ENCODE data around the gene TGFB2.

TGFB2 gene

DNA sequence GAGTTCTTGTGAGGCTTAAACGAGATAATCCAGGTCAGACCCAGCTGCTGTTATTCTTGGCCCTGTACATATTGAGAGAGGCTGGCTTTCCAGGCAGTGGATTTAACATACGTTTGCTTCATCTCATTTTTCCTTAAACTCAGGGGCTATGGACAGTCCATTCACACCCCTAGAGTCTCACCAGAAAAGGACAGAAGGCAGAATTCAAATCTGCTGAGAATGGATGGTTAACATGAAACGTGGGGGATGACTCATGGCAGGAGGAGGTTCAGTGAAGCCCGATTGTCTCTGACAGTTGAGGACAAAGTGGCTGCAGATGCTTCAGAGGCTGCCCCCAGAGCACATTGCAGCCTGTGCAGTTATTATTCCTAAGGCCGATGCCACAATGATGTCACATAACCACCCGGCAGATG is 39.5 kb downstream of the TGFB2 start:
- no peak for DNase-seq

DNA sequence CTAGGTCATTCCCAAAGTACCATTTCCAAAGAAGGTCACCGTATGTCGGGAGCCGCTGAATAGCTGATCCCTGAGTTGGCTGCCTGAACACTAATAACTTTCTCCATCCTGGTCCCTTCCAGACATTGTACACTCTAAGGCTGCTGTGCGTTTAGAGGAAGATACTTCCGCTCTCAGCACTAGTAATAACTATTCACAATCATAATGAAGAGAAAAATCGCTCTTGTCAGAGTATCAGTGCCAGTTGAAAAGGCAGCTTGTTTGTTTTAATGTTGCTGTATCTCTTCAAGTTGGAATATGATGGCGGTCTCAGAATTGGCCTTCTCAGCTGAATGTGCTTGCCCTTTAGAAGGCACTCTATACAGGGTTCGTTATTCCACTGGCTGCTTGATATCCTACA is 43.5 kb downstream of the TGFB2 start:
- DNase-seq = no peak

DNA sequence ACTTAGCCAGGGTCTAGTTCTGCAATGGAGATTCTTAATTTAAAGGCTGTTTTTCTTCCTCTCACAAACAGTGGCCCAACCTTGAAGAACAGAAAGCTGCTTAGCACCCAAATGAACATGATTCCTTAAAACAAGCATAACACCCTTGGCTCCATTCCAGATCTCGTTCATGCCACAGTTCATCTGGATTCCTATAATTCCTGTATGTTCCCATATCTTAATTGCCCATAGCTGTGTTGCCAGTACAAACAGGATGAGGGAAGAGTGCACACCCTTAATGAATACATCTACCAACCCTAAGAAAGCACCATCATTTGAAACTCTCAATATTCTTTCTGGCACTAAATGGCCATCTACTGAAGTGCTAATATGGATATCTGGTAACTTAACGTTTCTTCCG is 45.5 kb downstream of the TGFB2 start:
- no peak for DNase-seq

DNA sequence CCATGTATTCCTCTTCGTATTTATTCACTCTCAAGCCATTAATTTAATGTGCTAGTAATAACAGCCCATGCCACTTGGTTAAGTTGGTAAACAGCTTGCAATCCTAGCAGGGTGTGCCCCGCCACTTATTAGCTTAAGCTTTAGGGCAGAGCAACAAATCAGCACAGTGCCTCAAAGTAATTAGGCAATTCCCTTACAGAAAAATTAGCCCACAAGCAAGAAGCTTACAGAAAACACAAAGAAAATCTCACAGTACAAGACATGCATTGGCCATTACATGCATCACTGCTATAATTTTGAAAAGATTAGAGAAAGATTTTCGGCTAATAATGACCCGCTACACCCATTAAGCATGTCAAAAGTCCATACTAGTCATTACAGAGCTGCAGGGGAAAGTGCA is 47.6 kb downstream of the TGFB2 start:
- no peak for DNase-seq

DNA sequence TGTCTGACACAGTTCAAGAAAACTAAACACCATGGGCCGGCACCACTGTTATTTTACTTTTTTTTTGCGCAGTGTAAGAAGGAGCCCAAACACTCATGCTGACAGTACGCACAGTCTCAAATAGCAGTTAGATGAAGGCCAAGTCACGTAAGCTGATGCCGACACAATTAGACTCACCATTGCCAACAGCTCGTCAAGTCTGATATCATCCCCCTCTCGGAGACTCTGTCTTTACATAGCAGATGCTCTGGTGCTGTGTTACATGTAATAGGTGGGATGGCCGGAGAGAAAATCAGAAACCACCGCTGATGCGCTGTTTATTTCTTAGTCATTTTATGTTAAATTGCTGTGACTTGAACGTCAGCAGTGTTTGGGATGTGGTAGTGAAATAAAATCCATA is 49.3 kb downstream of the TGFB2 start:
- DNase-seq = peak in 1 of 56 donors; percentile 14

DNA sequence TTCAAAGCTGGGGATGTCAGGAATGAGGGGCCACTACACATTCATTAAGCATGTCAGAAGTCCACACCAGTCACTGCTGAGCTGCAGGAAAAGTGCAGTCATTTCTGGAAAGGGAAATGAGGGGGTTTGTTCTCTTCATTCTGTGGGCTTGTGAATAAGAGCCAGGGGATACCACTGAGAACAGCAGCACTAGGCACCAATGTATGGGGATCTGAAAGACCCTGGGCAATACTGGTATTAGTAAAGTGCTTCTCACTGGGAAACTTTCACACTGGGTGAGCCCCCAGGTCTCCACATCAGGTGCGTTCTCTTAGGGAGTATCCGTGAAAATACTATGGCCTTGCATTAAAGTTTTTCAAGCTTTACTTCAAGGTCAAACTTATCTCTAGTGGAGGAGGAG is 49.9 kb downstream of the TGFB2 start:
- no peak for DNase-seq

DNA sequence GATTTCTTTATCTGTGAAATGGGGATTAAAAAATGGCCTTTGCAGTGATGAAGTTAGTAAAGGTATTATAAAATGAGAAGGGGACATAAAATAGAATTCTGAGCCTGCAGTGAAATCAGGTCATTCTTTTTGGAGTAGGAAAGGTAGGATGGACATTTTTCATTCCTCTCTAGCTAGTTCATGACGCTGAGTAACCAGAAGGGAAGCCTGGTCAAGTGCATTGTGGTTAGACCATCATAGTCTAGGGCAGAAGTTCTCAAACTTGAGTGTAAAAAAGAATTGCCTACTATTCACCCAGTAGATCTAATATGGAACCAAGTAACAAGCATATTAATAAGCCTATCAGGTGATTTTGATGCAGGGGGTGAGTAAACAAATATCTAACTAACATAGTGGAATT is 50.8 kb downstream of the TGFB2 start:
- DNase-seq = no peak

DNA sequence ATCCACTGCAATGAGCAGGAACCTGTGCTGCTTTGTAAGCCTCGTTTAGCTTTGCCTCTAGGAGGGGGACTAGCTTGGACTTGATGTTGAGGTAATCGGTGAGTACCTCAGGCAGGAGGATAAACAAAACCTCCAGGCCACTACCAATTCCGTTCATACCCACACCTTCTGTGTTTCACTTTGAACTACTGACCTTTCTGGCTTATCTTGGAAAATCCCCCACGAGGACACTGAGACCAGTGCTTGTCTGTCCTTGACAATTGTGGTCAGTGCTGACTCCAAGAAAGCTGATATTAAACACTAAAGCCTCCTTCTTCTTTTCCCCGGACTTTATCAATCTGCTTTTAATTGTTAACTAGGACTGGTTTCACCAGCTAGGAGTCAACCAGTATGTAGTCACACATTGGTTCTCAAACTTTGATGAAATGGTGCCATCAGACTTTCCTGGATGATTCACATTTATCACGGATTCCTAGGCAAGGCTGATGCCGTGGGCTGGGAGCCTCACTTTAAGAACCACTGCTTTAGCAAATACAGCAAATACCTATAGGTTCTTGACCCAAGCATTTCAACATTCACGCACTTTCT is 52.7 kb downstream of the TGFB2 start:
- DNase-seq = no peak

DNA sequence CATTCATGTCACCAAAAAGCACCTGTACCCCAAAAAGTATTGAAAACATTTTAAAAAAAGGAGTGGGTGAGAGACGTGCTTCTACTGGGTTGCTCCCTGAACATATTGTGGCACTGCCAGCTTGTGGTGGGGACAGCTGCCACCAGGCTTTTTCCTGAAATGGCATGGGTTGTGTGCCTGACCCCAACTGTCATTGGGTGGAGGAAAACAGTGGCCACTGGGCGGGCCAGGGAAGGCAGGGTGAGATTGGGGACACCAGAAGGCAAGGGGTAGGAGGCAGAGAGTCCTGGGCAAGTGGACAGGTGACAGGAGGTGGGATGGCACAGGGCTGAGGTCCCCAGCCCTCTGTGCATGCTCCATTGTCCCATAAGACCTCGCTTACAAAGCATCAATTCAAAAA is 55.5 kb downstream of the TGFB2 start:
- DNase-seq = no peak

DNA sequence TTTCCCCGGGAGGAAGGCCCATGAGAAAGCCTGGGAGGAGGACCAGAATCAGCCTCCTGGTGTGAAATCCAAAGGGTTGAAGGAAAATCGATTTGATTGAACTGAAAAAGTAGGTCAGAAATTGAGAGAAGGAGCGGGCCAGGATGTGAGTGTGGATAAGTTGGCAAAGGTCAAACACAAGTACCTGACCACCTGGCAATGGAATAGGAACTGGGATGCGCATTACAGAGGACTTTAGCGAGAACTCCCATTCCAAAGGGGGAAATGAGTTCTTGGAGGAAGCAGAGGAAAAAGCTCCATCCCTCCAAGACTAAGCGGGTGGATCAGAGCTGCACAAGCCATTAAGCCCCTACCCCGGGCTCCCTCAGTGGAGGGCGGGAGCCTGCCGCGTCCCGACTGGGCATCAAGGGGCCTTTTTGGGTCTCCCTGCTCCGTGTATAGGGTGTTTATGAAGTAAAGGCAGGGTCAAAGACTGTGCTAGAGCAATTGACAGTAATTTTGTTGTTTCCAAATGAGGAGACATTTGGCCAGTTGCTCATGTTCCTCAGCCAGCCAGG is 56.4 kb downstream of the TGFB2 start:
- no peak for DNase-seq

DNA sequence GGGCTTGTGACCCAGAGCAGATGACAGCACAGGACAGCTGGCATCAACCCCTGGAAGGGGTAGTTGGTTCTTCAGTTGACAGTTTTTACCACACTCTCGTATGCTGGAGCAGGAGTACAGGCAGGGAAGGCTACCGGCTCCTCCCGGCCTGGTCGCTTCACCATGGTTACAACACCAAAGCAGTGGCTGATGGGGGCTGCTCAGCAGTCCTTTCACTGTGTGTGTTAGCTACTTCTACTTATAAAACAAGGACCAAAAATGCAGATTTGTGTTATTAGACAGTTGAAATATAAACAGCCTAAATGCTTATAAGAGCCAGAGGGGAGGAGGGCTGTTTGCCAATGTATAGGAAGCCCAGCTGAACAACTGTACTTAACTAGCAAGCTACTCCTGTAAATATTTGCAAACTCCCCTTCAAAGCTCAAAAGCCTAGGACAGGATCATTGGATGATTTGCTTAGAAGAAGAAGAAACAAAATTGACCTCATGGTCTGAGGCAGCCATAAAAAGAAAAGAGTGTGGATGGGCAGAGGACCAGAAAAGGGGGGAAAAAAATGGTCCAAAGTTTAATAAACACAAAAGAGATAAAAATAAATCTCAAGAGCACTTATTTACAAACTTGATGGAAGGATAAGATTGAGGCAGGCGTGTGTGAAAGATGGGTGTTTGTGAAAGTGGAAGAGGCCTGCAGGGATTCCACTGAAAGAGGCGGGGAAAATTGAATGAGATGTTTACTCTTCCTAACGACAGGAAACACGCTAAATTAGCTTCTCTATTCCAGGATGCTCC is 57.1 kb downstream of the TGFB2 start:
- peak in 12 of 56 donors; percentile 1 to 23 (median 11) for DNase-seq

DNA sequence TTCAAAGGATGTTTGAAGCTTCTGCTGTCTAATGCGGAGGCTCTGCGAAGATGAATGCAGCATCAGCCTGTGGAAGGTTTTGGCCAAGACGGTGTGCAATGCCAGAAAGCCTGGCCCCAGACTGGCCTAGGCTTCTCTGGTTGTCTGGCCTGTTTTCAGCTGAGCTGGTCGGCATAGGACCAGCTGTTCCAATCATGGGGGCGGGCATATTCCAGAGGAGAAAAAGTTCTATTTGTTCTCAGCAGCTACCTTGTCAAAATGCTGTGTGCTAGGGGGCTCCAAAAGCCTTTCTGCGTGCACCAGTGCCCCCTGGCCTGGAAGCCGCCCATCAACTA is 57.6 kb downstream of the TGFB2 start:
- DNase-seq = peak in 1 of 56 donors; percentile 8

DNA sequence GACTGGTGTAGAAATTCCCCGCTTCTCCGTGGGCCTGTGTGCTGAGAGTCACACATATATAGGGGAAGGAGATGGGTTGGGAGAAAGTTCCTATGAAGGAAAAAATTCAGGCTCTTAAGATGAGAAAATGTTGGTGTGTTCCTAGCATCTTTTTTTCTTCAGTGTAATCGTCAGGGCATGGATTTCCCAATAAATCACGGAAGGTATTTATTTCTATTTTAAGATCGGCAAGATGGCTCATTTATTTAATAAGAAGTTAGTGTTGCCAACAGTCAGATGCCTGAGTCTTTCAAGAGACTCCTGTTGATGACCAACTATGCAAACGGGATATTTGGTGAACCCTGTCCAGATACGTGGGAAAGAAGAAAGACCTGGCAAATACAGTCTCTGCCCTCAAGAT is 58.2 kb downstream of the TGFB2 start:
- DNase-seq = no peak

DNA sequence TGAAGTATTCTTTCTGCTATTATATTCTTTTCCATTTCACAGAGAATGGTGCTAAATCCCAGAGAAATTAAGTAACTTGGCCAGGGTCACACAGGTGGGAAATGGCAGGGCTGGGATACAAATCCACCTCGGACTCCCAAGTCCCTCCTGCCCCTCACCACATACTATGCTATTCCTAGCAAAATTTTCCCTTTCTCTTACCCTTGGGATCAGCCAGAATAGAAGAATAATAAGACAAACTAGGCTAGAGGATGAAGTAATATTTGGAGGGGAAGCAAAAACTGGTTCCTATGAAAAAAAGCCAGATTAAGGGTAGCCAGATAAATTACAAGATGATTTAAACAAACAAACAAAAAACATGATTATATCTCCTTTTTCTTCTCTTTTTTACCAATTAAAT is 62.5 kb downstream of the TGFB2 start:
- no peak for DNase-seq

DNA sequence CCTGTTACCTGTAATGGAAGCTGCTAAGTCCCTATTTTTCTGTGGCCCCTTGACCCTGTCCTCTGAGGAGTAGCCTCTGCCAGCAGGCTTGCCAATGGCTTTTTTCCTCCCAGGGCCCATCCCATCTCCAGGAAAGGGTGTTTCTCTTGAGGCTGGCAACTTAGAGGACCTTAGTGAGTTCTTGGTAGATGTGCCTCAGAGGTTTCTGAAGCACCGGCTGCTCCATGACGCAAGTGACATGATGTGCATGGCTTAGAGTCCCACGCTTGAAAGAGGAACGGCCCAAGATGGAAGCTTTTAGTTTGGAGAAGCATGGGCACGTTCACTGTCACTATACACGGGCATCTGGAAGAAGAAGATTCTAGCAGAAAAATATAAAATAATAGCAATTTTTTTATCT is 63.0 kb downstream of the TGFB2 start:
- DNase-seq = no peak

DNA sequence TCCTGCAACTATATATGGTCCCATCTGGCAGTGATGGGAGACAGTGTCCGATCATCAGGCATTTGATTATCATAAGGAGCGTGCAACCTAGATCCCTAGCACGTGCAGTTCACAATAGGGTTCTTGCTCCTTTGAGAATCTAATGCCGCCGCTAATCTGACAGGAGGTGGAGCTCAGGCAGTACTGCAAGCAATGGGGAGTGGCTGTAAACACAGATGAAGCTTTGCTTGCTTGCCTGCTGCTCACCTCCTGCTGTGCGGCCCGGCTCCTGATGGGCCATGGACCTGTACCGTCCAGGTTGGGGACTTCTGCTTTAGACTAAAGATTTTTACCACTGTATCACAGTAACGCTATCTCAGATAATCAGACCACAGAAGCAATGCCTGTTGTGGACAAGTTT is 63.8 kb downstream of the TGFB2 start:
- no peak for DNase-seq

DNA sequence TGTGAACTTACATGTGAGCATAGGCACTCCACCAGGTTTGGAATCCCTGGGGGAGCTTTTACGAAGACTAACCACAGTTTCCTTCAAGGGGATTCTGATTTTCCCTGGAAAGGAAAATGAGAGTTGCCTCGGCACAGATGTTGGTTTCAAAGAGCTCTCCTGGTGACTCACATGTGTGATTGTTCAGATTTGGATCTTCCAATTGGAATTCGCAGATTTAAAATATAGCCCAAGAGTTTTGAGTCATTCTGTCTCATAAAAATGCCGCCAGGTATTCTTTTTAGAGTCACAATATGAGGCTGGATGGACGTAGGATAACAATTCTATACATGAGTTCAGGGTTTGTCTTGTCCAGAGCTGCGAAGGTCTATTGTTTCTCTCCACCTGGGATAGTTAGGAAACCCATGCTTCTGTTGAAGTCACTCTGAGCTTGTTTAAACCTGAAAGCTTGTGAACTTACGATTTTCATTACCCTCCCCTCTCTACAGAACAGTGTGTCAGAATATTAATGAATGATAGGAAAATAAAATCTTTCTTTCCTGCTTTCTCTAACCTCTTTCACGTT is 64.9 kb downstream of the TGFB2 start:
- DNase-seq = no peak

DNA sequence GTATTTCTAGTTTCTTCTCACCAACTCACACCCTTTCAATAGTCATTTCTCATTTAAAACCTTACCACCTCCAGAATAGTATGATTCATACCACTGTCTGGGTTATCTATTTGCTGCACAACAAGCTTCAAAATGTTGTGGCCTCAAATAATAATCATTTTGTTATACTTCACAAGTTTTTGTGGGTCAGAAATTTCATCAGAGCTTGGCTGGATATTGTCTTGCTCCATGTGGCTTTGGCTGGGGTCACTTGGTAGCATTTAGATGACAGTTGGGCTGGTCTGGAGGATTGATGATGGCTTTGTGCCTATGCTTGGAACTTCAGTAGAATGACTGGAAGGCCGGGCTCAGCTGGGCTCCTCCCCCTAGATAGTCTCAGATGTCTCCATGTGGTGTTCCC is 66.0 kb downstream of the TGFB2 start:
- DNase-seq = no peak

DNA sequence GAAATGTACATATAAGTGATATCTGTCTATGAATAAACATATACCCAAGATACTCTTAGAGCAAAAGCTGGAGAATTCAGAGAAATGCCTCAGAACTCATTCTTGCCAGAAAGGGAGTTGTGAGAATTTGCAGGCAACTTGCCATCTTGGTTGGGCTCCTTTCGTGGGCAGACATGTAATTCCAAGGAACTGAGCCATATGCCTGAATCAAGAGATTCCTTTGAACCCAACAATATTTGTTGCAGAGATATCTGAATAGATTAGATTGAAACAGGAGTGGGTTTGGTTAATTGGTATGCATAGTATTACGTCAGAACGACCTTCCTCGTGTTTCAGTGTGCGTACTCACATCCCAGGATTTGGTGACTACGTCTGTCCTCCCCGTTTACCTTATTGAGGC is 67.0 kb downstream of the TGFB2 start:
- no peak for DNase-seq

DNA sequence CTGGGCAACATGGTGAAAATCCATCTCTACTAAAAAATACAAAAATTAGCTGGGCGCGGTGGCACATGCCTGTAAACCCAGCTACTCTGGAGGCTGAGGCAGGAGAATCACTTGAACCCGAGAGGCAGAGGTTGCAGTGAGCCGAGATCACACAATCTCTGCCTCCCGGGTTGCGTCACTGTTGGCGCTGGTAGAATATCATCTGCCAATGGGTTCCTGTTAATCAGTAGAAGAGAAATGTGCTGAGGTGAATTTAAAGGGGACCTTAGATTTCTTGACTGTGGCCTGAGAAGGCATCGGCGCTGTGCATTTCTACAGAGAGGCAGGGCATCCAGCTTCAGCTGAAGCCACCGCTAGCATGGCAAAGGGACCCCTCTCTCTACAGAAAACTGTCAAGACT is 68.0 kb downstream of the TGFB2 start:
- DNase-seq = no peak

DNA sequence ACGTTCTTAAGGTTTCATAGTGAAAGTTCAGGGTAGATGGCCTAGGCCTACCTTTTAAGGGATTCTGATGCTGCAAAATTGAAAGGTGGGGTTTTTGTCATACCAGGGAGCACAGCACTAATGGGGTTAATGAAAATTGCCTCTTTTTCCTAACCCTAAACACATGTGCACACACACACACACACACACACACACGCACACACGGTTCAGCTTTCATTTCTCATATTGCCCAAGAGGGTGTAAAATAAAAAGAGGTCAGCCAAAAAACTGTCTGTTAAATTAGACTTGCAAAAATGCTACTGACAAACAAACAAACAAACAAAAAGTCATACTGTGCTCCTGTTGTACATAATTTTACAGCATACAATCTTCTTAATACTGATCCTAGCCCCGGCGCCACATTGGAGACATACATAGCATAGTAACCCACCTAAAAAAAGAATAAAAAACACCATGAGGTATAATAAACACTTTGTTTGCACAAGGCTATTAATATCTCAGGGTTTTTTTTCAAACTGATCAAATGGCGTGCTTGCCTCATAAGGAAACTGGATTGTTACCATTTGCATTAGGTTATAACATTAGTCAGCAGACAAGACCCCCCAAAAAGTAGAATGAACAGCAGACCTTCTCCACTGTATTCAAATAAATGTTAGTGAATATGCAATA is 69.1 kb downstream of the TGFB2 start:
- no peak for DNase-seq

DNA sequence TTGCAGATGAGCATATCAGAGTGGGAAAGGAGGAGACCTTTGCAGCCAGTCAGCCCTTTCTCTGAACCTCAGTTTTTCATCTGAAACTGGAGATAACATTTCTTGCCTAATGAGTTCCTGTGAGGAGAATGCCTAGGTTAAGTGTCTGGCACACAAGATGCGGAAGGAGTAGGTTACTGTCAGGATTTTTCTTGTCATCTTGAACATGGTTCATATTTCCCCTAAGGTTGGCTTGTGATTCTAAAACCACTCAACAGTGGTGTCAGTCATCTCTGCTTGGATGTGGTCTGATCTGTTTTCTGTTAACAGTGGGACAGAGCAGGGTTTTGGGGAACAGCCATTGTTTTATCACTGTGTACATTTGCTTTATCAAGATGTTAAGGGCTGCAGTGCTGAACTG is 70.6 kb downstream of the TGFB2 start:
- no peak for DNase-seq
